Hippocampal formation (tissue), 2 donors: ENCODE data around the gene SLC5A6.
A peak's percentile ranks its signal among the peaks of the same experiment; 100 is the strongest.
"Not testable (repeated sequence)": the region's sequence is repeated elsewhere in the genome, so short reads cannot be mapped to it uniquely, and the experiment has no call there.

Source experiments
- DNase-seq, 2 donors: peaks; one replicate each; lab custom pipeline; 2025; lab: John Stamatoyannopoulos, UW

The SLC5A6 gene

GRCh38 chr2:27205206-27205605 is 6.9 kb downstream of the SLC5A6 start:
- DNase-seq: no peak

- DNase-seq: no peak
Measured at GRCh38 chr2:27204566-27204965, 7.5 kb downstream of the SLC5A6 start.

- no peak for DNase-seq
Measured at GRCh38 chr2:27203741-27204140, 8.3 kb downstream of the SLC5A6 start.

GRCh38 chr2:27202854-27203253 is 9.2 kb downstream of the SLC5A6 start:
- no peak for DNase-seq

GRCh38 chr2:27201675-27202074 is 10.4 kb downstream of the SLC5A6 start:
- no peak for DNase-seq

GRCh38 chr2:27199241-27199640 is 12.8 kb downstream of the SLC5A6 start:
- DNase-seq: no peak

- no peak for DNase-seq
Measured at GRCh38 chr2:27198627-27199026, 13.4 kb downstream of the SLC5A6 start.

GRCh38 chr2:27198068-27198467 is 14.0 kb downstream of the SLC5A6 start:
- DNase-seq: not testable (repeated sequence)

- not testable (repeated sequence) for DNase-seq
Measured at GRCh38 chr2:27195799-27196198, 16.3 kb downstream of the SLC5A6 start.

- no peak for DNase-seq
Measured at GRCh38 chr2:27194538-27195354, 17.3 kb downstream of the SLC5A6 start.

- DNase-seq: peak; percentile 14 to 60
Measured at GRCh38 chr2:27191070-27191829, 20.8 kb downstream of the SLC5A6 start.

- no peak for DNase-seq
Measured at GRCh38 chr2:27189989-27190388, 22.1 kb downstream of the SLC5A6 start.

- no peak for DNase-seq
Measured at GRCh38 chr2:27186613-27187345, 25.3 kb downstream of the SLC5A6 start.

GRCh38 chr2:27185331-27186026 is 26.6 kb downstream of the SLC5A6 start:
- no peak for DNase-seq

GRCh38 chr2:27184115-27184514 is 28.0 kb downstream of the SLC5A6 start:
- DNase-seq: no peak

- DNase-seq: no peak
Measured at GRCh38 chr2:27182346-27182745, 29.7 kb downstream of the SLC5A6 start.

- no peak for DNase-seq
Measured at GRCh38 chr2:27179344-27180000, 32.6 kb downstream of the SLC5A6 start.

GRCh38 chr2:27178469-27178868 is 33.6 kb downstream of the SLC5A6 start:
- DNase-seq: no peak

- no peak for DNase-seq
Measured at GRCh38 chr2:27177441-27178351, 34.4 kb downstream of the SLC5A6 start.

- DNase-seq: not testable (repeated sequence)
Measured at GRCh38 chr2:27175781-27176180, 36.3 kb downstream of the SLC5A6 start.
